Large intestine (tissue), 3 donors: ENCODE measurements around the gene CLASP1. TPM values are rescaled to one million over a fixed set of nuclear protein-coding genes. Genes with fewer than 3 reads are reported as not detected.

Experiments
- DNase-seq, 2 donors: peaks; one replicate each; pipeline versions ENCODE4 v3.0.0 to v3.0.0-alpha.2; 2013
- H3K27ac ChIP-seq: one replicate; pipeline ENCODE4 v1.5.1; 2013; ENCODE audit warnings: low read length
- H3K27me3 ChIP-seq: 2 replicates; pipeline ENCODE4 v1.6.1; 2013; ENCODE audit warnings: low read length; ENCODE audit not compliant: control insufficient read depth, insufficient read depth
- H3K36me3 ChIP-seq: 2 replicates; pipeline ENCODE4 v1.6.1; 2013; ENCODE audit warnings: low read length; ENCODE audit not compliant: control insufficient read depth, insufficient read depth
- H3K4me1 ChIP-seq: one replicate; pipeline ENCODE4 v1.6.1; 2013; ENCODE audit warnings: low read length; ENCODE audit not compliant: control insufficient read depth, insufficient read depth
- H3K4me3 ChIP-seq: one replicate; pipeline ENCODE4 v1.5.1; 2013; ENCODE audit warnings: low read length
- H3K9me3 ChIP-seq: one replicate; pipeline ENCODE4 v1.6.1; 2013; ENCODE audit warnings: mild to moderate bottlenecking, low read depth, low read length, moderate library complexity; ENCODE audit not compliant: control insufficient read depth
- WGBS: methylation state at CpG from one replicate; pipeline ENCODE4 v1.1.5; 2013; ENCODE audit warnings: low lambda C conversion rate; ENCODE audit not compliant: insufficient coverage; 5-methylcytosine and 5-hydroxymethylcytosine counted together
- polyA plus RNA-seq: library from polyadenylated mRNA; unstranded; fragments of 120-200 nt; gene quantifications from one replicate; pipeline ENCODE4 v1.2.1, GENCODE V29; 2013

The CLASP1 gene
- polyA plus RNA-seq, 1 donor, result 31.8 TPM

DNA sequence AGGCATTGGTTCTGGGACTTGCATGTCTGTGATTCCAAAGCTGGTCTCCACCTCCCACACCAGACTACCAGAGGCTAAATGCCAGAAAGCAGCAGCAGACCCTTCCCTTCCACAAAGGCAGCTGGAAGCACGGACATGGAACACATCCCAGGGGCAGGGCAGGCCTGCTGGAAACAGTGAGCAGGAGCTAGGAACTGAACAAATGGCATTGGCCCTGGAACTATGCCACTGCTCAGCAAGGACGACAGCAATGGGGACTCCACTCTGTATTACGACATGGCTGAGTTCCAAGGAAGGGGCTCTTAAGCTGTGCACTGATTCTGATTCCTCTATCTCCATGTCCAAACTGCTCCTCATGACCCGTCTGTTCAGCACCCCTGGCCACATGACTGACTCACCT, 286.5 kb downstream of the CLASP1 start:
- peaks cover 68% of the 10 kb centered on the region for H3K36me3 ChIP-seq
- no peak overlapping the region for H3K4me3 ChIP-seq
- no peak for DNase-seq
- no peaks in the 10 kb centered on the region for H3K27me3 ChIP-seq
- H3K27ac ChIP-seq, result no peak overlapping the region
- no peaks in the 10 kb centered on the region for H3K9me3 ChIP-seq
- no CpG with 5 or more reads among the region's 4 CpGs for WGBS
- H3K4me1 ChIP-seq, result no peaks in the 10 kb centered on the region

DNA sequence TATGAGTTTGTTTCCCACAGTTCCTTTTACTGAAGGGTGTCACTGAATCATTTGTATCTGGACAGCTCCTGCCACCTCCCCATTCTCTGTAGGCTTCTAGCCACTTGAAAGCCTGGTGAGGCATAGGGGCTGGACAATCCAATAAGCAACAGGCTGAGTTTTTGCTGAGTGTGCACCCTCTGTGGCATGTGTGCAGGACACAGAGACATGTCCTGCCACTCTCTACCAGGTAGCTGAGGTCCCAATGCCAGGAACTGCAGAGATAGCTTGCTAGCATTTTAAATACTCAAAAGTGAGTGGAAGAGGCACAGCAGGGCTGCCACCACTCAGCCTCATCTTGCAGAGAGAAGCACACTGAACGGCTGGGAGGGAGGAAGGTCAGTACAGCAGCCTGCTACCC, 287.0 kb downstream of the CLASP1 start:
- WGBS, result no CpG with 5 or more reads among the region's 1 CpG
- peaks cover 68% of the 10 kb centered on the region for H3K36me3 ChIP-seq

DNA sequence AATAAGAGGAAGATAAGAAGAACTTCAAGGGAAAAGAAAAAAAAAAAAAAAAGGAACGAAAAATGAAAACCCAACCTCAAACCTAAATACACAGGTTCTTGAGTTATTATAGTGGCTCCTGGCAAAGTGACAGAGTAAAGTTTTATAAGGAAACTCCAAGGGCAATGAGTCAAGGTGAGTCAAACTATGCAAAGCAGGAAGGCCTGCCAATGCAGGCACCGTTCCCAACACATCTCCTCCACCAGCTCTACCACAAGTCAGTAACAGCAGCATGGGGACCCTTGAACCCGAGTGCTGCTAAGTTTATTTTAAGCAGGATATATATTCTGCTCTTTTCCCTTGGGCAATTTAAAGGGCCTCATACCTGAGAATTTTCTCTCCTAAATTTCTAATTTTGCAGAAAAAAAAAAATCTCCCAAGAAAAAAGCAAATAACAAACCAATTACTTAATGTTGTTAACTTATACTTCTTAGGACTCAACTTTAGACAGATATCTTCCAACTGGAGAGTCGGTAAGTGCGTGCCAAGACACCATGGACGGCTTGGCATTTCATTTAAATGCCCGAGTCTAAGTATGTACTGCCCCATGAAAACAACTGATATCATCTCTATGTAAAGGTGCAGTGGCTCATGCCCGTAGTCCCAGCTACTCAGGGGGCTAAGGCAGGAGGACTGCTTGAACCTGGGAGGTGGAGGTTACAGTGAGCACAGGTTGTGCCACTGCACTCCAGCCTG, 288.5 kb downstream of the CLASP1 start:
- Histone ChIP-seq H3K27me3 (no peaks in the 10 kb centered on the region), H3K9me3 (no peaks in the 10 kb centered on the region), H3K4me3 (no peak overlapping the region), H3K36me3 (peaks cover 65% of the 10 kb centered on the region), H3K4me1 (no peaks in the 10 kb centered on the region), H3K27ac (no peak overlapping the region)
- no peak for DNase-seq
- WGBS, result 86% methylated on average over 1 of the region's 8 CpGs

More for the DNA sequence above, 287.0 kb downstream of the CLASP1 start:
- H3K27ac ChIP-seq, result no peak overlapping the region
- H3K4me3 ChIP-seq, result no peak overlapping the region
- H3K4me1 ChIP-seq, result no peaks in the 10 kb centered on the region
- H3K27me3 ChIP-seq, result no peaks in the 10 kb centered on the region
- H3K9me3 ChIP-seq, result no peaks in the 10 kb centered on the region
- DNase-seq, result no peak

DNA sequence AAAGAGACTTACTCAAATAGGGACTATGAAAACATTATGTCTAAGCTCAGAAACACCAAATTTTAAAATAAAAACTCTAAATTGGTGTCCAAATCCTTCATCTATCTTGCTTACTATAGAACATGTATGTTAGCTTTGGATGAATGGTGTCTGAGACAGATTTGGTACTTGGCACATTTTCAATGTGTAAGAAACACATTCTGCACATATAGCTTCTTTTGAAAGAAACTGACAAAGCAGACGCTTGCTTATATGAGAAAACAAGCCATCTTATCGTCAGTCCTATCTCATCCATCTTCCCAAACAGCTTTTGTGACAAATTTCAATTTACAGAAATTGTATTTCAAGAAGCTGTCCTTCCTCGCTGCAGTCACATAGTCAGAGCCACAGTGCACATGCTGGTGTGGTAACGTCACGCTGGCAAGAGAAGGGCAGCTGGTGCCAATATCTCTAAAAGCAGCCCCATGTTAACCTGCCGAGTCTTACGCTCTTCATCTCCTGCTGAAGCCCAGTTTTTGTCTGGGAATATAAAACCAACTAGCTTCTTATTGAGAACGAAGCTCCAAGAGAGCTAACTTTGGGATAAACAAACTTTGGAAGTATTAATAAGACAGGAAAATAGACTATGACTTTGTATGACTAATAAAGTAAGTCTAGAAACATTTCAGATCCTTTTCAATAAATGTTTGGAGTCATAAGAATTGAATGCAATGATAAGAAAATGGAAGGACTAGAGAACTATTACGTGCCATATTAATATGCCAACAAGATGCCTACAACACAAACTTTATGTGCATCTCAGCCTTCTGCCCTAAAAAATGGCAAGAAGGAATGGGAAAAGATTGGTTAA, 289.3 kb downstream of the CLASP1 start:
- WGBS, result 100% methylated on average over 3 of the region's 9 CpGs
- H3K4me3 ChIP-seq, result no peak overlapping the region
- H3K27me3 ChIP-seq, result no peaks in the 10 kb centered on the region
- no peaks in the 10 kb centered on the region for H3K9me3 ChIP-seq
- H3K36me3 ChIP-seq, result peaks cover 62% of the 10 kb centered on the region
- no peak overlapping the region for H3K27ac ChIP-seq
- H3K4me1 ChIP-seq, result no peaks in the 10 kb centered on the region
- no peak for DNase-seq

DNA sequence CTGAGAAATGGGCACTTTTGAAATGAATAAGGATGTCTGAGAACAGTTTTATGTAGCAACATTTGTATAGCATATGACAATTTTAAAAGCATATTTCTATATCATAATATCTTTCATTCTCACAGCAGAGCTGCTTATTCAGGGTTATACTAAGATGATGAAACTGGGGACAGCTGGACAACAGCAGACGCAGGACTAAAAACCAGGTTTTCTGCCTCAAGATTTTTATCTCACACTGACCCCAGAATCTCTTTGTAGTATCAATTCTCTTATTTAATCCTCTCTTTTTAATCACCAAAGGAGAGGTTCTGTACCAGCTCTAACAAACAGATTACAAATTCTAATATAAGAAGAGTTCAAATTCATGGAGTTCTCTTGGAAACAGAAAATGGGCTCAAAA, 290.1 kb downstream of the CLASP1 start:
- 80% methylated on average over 1 of the region's 1 CpG for WGBS

DNA sequence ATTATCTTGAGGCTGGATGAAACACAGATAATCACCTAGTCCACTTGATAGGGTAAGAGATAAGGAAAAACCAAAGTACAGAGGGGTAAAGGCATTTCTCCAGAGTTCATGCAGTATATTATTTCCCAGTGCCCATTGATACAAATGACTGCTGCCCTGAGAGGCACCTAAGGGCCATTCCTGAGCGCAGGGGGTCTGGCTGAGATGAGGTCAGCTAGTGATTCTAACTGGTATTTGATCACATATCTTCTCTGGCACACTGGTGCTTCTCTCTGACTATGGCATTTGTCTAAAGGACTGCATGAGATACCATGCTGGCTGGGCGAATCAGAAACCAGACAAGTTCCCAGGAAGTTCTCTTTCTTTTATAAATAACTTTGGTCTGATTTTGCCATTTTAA, 291.0 kb downstream of the CLASP1 start:
- Histone ChIP-seq H3K36me3 (peaks cover 62% of the 10 kb centered on the region), H3K9me3 (no peaks in the 10 kb centered on the region), H3K27me3 (no peaks in the 10 kb centered on the region), H3K27ac (no peak overlapping the region), H3K4me1 (no peaks in the 10 kb centered on the region), H3K4me3 (no peak overlapping the region)
- WGBS, result no CpG with 5 or more reads among the region's 2 CpGs
- DNase-seq, result no peak

More for the DNA sequence above, 290.1 kb downstream of the CLASP1 start:
- Histone ChIP-seq H3K4me3 (no peak overlapping the region), H3K36me3 (peaks cover 62% of the 10 kb centered on the region), H3K4me1 (no peaks in the 10 kb centered on the region), H3K27ac (no peak overlapping the region), H3K27me3 (no peaks in the 10 kb centered on the region), H3K9me3 (no peaks in the 10 kb centered on the region)
- no peak for DNase-seq

DNA sequence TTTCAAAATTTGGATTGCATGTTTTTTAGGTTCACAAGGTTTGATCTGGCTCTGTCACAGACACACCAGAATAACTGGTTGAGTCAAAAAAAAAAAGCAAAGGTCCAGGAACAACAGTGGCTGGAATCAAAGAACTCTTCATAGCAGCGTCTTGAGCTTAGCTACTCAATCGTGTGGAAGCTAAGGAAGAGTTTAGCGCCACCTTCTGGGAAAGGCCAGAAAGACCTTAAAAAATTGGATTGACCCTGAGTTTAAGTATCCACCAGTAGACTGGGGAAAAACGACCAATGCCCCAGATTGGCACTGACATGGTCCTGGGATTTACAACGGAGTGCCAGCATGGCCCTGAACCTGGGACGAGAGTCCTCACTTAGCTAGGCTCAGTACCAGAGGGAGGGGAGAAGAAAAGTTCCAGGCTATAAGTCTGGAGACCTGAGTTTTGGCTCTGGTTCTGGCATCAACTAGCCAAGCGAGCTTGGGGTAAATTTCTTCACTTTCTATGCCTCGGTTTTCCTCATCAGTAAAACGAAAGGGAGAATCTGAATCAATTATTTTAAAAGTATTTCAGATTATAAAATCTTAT, 293.1 kb downstream of the CLASP1 start:
- Histone ChIP-seq H3K27ac (no peak overlapping the region), H3K4me1 (no peaks in the 10 kb centered on the region), H3K36me3 (peaks cover 61% of the 10 kb centered on the region), H3K9me3 (no peaks in the 10 kb centered on the region), H3K4me3 (no peak overlapping the region), H3K27me3 (no peaks in the 10 kb centered on the region)
- WGBS, result 60% methylated on average over 2 of the region's 9 CpGs
- peak; percentile 51 to 63 for DNase-seq

DNA sequence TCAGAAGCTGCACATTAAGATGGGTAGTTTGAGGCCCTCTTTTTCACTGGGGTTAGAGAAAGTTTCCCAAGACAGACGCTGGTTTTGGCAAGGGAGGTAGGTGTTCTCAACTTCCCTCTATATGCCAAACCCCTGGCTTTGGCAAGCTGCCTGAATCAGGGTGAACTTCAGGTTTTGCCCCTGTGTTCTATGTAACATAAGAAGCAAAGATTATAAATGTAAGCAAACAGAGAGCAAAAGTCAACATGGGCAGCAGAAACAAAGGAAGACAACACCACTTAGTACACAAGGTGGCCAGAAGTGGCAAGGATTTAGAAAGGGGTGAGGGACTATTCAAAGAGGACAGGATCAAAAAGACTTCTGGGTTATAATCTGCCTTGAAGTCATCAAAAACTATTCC, 293.8 kb downstream of the CLASP1 start:
- H3K27ac ChIP-seq, result no peak overlapping the region
- no peak overlapping the region for H3K4me3 ChIP-seq
- DNase-seq, result no peak
- no CpG with 5 or more reads among the region's 1 CpG for WGBS
- peaks cover 64% of the 10 kb centered on the region for H3K36me3 ChIP-seq
- no peaks in the 10 kb centered on the region for H3K4me1 ChIP-seq
- no peaks in the 10 kb centered on the region for H3K9me3 ChIP-seq
- no peaks in the 10 kb centered on the region for H3K27me3 ChIP-seq

DNA sequence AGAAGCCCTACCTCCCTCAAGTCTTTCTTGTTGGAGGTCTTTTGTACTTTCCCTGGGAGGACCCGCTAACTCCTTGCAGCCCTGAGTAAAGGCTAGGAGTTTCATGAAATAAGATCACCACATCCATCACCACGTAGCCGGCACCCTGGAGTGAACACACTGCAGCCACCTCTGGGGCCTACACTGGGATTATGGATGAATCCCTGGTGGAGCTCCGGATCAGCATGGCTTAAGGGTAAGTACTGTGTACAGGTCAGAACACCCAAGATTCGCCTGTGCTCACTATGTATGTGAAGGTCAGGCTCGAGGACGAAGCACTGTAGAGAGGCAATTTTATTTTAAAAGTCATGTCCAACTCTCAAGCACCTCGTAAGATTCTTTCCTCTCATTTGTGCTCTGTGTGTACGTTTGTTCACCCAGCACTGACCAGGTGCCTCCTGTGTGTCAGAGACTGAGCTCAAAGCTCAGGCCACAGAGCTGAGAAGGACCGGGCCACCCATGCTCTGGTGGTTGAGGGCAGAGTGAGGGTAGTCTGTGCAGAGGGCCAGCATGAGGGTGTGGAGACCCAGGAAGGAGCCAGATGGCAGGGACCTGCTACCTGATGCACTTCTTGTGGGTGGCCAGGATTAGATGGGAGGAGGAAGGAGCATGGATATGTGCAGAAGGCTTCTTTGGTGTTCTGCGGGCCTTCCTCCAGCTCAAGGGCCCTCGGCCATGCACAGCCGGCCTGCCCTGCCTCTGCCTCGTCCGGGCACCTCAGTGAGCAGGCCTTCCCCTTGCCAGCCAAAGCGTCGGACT, 297.5 kb downstream of the CLASP1 start:
- no peak for DNase-seq
- H3K9me3 ChIP-seq, result no peaks in the 10 kb centered on the region
- no peak overlapping the region for H3K27ac ChIP-seq
- WGBS, result no CpG with 5 or more reads among the region's 17 CpGs
- no peak overlapping the region for H3K4me3 ChIP-seq
- peaks cover 84% of the 10 kb centered on the region for H3K36me3 ChIP-seq
- no peaks in the 10 kb centered on the region for H3K4me1 ChIP-seq
- H3K27me3 ChIP-seq, result no peaks in the 10 kb centered on the region

DNA sequence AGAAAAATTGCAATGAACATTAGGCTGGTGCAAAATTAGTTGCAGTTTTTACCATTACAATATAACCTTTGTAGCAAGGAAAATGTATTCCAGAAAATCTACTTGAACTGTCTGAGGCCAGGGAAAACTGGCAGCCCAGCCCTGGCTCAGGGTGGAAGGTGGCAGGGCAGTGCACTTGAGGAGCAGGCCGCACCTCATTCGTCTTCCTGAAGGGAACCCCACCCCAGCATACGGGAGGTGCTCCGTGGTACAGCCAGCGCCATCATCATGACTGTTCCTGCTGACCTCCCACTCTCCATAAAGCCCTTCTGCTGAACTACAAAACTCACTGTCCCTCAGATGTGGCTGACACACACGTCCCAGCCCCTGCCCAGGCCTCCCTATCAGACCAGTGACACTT, 298.4 kb downstream of the CLASP1 start:
- Histone ChIP-seq H3K36me3 (peaks cover 88% of the 10 kb centered on the region), H3K9me3 (no peaks in the 10 kb centered on the region), H3K4me3 (no peak overlapping the region), H3K27ac (no peak overlapping the region), H3K4me1 (no peaks in the 10 kb centered on the region), H3K27me3 (no peaks in the 10 kb centered on the region)
- DNase-seq, result no peak
- no CpG with 5 or more reads among the region's 6 CpGs for WGBS
